Brain microvascular endothelial cell (primary cell): ENCODE data around the gene PKM.

Experiments
- DNase-seq: peaks from one replicate; pipeline ENCODE4 v3.0.0-alpha.2; 2020
- H3K27ac ChIP-seq: fragments of 250-450 bp; sonication (Bioruptor Pico); 2 replicates; pipeline ENCODE4 v1.5.1; 2020; ENCODE audit warnings: mild to moderate bottlenecking, moderate library complexity
- H3K27me3 ChIP-seq: fragments of 250-450 bp; sonication (Bioruptor Pico); replicated peaks from 2 replicates; pipeline ENCODE4 v1.5.1; 2020; ENCODE audit warnings: mild to moderate bottlenecking
- H3K36me3 ChIP-seq: fragments of 250-450 bp; sonication (Bioruptor Pico); replicated peaks from 2 replicates; pipeline ENCODE4 v1.5.1; 2020; ENCODE audit warnings: mild to moderate bottlenecking
- H3K4me3 ChIP-seq: 2 replicates; pipeline ENCODE4 v1.5.1; 2011; ENCODE audit warnings: low read depth, mild to moderate bottlenecking, control low read depth, low read length, moderate library complexity
- CTCF ChIP-seq: IDR thresholded peaks from 2 replicates; pipeline ENCODE4 v1.5.1; 2011; ENCODE audit warnings: low read depth, mild to moderate bottlenecking, moderate library complexity, low read length, control low read depth, inconsistent platforms; ENCODE audit errors: missing control alignments
- in situ Hi-C: cut with HindIII; loops from 2 replicates; pipeline ENCODE4 v1.10.0; 2017; ENCODE audit warnings: low sequenced_read_pairs, low pct_ligation_motif_present

The PKM gene

GRCh38 chr15:72199205-72199515 is 31.8 kb downstream of the PKM start:
- Histone ChIP-seq H3K4me3 (no peak overlapping the region), H3K27me3 (no peaks in the 10 kb centered on the region), H3K27ac (no peak overlapping the region), H3K36me3 (peaks cover 63% of the 10 kb centered on the region)
- in situ Hi-C loops, result no loop called here
- no peak for TF ChIP-seq CTCF
- no peak for DNase-seq

DNA sequence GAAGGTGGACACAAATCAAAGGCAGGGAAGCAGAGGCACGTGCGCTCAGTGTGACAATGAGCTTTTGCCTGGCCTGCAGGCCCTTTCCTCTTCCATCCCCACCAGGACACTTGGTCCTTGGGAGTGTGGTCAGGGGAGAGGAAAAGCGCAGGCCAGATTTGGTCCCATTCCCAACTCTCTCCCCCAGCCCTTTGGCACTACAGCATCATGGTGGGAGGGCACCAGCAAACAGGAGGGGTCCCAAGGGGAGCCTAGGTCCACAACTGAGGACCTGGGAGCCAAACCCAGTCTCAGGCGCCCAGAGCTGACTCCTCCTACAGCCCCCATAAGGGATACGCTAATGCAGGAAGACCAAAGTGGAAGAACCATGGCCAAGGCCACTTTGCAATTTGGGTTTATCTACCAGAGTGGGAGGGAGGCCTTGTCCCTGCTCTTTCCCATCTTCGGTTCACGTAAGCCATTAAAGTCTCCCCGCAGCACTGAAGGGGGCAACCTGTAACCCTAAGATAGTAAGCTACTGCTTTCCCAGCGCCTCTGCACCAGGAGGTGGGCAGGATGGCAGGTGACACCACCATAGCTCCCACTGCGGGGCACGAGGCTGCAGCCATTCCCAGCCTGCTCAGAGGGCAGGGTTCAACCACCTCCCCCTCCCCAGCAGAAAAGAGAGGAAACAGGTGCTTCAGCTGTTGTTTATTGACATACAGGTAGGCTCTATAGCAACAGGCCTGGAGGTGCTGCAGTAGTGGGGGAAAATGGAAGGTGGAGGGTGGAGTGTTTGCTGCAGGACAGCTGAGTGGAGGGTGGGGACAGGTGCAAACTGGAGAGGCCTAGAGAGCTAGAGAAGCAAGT is 32.4 kb downstream of the PKM start:
- H3K27me3 ChIP-seq, result no peaks in the 10 kb centered on the region
- H3K36me3 ChIP-seq, result peaks cover 57% of the 10 kb centered on the region
- in situ Hi-C loops, result no loop called here
- H3K4me3 ChIP-seq, result no peak overlapping the region
- TF ChIP-seq CTCF, result no peak
- DNase-seq, result no peak
- no peak overlapping the region for H3K27ac ChIP-seq

GRCh38 chr15:72197460-72198355 is 33.3 kb downstream of the PKM start, which contains the start of gene GRAMD2A:
GRAMD2A (minus strand) TSS chr15:72197787.
- DNase-seq, result no peak
- Histone ChIP-seq H3K4me3 (peak within 1 kb of the TSS; percentile 38), H3K36me3 (peaks cover 48% of the 10 kb centered on the region), H3K27me3 (no peaks in the 10 kb centered on the region), H3K27ac (no peak within 1 kb of the TSS)
- TF ChIP-seq CTCF, result no peak
- in situ Hi-C loops, result no loop called here

DNA sequence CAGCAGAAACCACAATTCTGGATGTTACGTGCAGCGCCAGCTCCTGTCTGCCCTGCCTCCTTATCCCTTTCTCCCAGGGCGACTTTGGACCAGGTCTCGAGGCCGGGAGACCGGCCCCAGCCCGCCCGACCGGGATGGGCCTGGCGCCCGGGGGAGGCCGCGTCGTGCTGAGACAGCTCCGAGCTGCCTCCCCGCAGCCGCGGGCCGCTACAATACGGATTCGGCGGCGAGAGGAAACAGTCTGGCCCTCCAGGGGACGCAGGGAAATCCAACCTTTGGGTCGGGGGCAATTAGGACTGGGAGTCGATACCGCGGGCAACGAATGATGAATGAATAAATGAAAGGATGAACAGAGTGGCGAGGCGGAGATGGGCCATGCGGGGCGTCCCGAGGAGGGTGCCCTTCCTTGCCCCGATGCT is 33.9 kb downstream of the PKM start:
- Histone ChIP-seq H3K4me3 (peak overlapping the region; percentile 38), H3K27ac (no peak overlapping the region), H3K27me3 (no peaks in the 10 kb centered on the region), H3K36me3 (peaks cover 42% of the 10 kb centered on the region)
- DNase-seq, result no peak
- TF ChIP-seq CTCF, result no peak
- in situ Hi-C loops, result no loop called here

DNA sequence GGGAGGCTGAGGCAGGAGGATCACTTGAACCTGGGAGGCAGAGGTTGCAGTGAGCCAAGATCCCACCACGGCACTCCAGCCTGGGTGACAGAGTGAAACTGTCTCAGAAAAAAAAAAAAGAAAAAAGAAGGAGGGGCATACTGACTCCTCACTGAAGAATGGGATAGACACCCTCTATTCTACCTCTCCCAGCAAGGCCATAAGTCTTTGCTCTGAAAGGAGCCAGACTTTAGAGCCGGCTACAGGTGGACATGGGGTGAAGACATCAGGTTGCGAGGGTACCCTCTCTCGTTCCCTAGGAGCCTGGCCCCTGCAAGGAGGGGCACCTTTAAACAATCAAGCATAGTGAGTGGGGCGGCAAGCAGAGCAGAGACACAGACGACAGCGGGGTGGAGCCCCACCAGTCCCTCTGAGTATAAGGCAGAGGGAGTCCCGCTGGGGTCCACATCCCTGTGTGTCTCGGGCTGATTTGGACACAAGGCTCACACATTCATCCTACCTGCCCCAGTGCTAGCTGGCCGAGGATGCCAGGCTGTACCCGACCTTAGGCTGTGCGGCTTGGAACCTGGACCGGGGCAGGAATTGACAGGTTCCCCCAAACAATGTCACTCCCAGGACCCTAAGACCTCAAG is 34.5 kb downstream of the PKM start:
- no peak overlapping the region for H3K27ac ChIP-seq
- no peaks in the 10 kb centered on the region for H3K27me3 ChIP-seq
- no peak for DNase-seq
- TF ChIP-seq CTCF, result no peak
- H3K4me3 ChIP-seq, result no peak overlapping the region
- in situ Hi-C loops, result no loop called here
- H3K36me3 ChIP-seq, result peaks cover 36% of the 10 kb centered on the region
